ENCODE results near the gene NANOS3. TPM values are rescaled to one million over a fixed set of nuclear protein-coding genes. Genes with fewer than 3 reads are reported as not detected.
"Not testable (repeated sequence)": the region's sequence is repeated elsewhere in the genome, so short reads cannot be mapped to it uniquely, and the experiment has no call there.

The NANOS3 gene
- total RNA-seq, 1 experiment from 2014 or later = 1.1 TPM

GRCh38 chr19:13849991-13850909, 26.7 kb upstream of the NANOS3 start:
- H3K4me3 Mint-ChIP-seq = peak overlapping the region; percentile 60
- peak; percentile 8 for ATAC-seq
- H3K27ac Mint-ChIP-seq = peak overlapping the region; percentile 91
- H3K9me3 Mint-ChIP-seq = no peaks in the 10 kb centered on the region
- no peaks in the 10 kb centered on the region for H3K36me3 Mint-ChIP-seq
- peak; percentile 79 for DNase-seq (ENCODE audit: low spot score)
- TF ChIP-seq IRF1 (CRISPR knock-in tag; IDR thresholded peaks at IDR 0.05) (no peak), E2F5 (CRISPR knock-in tag; IDR thresholded peaks at IDR 0.05) (peak; percentile 45; the same call in 1 of the 2 replicates), USF2 (CRISPR knock-in tag; IDR thresholded peaks at IDR 0.05) (no peak), SP1 (CRISPR knock-in tag; conservative IDR thresholded peaks at IDR 0.05) (0 out of 2 replicates have a peak, but pooled peaks have one; percentile 18)
- peaks cover 27% of the 10 kb centered on the region for H3K4me1 Mint-ChIP-seq
- CTCF ChIA-PET = interaction anchor here (1.1 to 5.1 kb wide), 3 partner anchors 12 to 45 kb away, joined by 3 to 41 read pairs (median 6); no protein-coding TSS in a partner anchor
- no peaks in the 10 kb centered on the region; the same call in 1 of the 2 replicates for H3K27me3 Mint-ChIP-seq (ENCODE audit: low read depth)
- POLR2A ChIA-PET = interaction anchor here (0.7 to 0.9 kb wide), 2 partner anchors 25 to 33 kb away, joined by 3 to 4 read pairs; no protein-coding TSS in a partner anchor

- ChIA-PET CTCF (interaction anchor here (0.8 to 5.1 kb wide), 3 partner anchors 11 to 66 kb away, joined by 3 to 41 read pairs (median 4); partner anchors contain the start of gene ZSWIM4), POLR2A (no interaction called here)
- peak overlapping the region; percentile 60 for H3K4me3 Mint-ChIP-seq
- peaks cover 23% of the 10 kb centered on the region for H3K4me1 Mint-ChIP-seq
- ATAC-seq = no peak
- H3K9me3 Mint-ChIP-seq = no peaks in the 10 kb centered on the region
- no peaks in the 10 kb centered on the region for H3K36me3 Mint-ChIP-seq
- H3K27me3 Mint-ChIP-seq (ENCODE audit: low read depth) = no peaks in the 10 kb centered on the region; the same call in 1 of the 2 replicates
- TF ChIP-seq SMAD4 (CRISPR knock-in tag; IDR thresholded peaks at IDR 0.05) (no peak), GABPB1 (CRISPR knock-in tag; IDR thresholded peaks at IDR 0.05) (peak; percentile 74; the same call in 1 of the 2 replicates), ZBTB43 (CRISPR knock-in tag; IDR thresholded peaks at IDR 0.05) (no peak), MLX (CRISPR knock-in tag; IDR thresholded peaks at IDR 0.05) (no peak), CREB1 (CRISPR knock-in tag; IDR thresholded peaks at IDR 0.05) (no peak), JUN (CRISPR knock-in tag; IDR thresholded peaks at IDR 0.05) (0 out of 2 replicates have a peak, but pooled peaks have one; percentile 22)
- DNase-seq (ENCODE audit: low spot score) = no peak
- H3K27ac Mint-ChIP-seq = peak overlapping the region; percentile 91
Measured at GRCh38 chr19:13850910-13851733, 25.8 kb upstream of the NANOS3 start.

- ChIA-PET CTCF (interaction anchor here (0.6 to 5.1 kb wide), 4 partner anchors 11 to 67 kb away, joined by 3 to 41 read pairs (median 4); partner anchors contain the start of gene ZSWIM4), POLR2A (interaction anchor here (0.7 kb wide), 1 partner anchor 104 kb away, joined by 4 read pairs; a partner anchor contains a TSS)
- Mint-ChIP-seq H3K4me1 (peaks cover 17% of the 10 kb centered on the region), H3K27ac (peak overlapping the region; percentile 80)
- H3K4me3 Mint-ChIP-seq; DNase-seq (ENCODE audit: low spot score); H3K27me3 Mint-ChIP-seq (ENCODE audit: low read depth); H3K36me3 Mint-ChIP-seq; H3K9me3 Mint-ChIP-seq; ATAC-seq: not testable (repeated sequence)
- peak; percentile 56; the same call in 1 of the 2 replicates for TF ChIP-seq HMGA2 (CRISPR knock-in tag; IDR thresholded peaks at IDR 0.05)
Measured at GRCh38 chr19:13851734-13852114, 25.2 kb upstream of the NANOS3 start.

GRCh38 chr19:13852171-13852707, 24.7 kb upstream of the NANOS3 start:
- not testable (repeated sequence) for H3K9me3 Mint-ChIP-seq; H3K27me3 Mint-ChIP-seq (ENCODE audit: low read depth); H3K36me3 Mint-ChIP-seq; H3K4me3 Mint-ChIP-seq; H3K27ac Mint-ChIP-seq; DNase-seq (ENCODE audit: low spot score); ATAC-seq
- POLR2A ChIA-PET = interaction anchor here (0.7 kb wide), 1 partner anchor 105 kb away, joined by 4 read pairs; a partner anchor contains a TSS
- CTCF ChIA-PET = interaction anchor here (0.6 to 5.1 kb wide), 5 partner anchors 10 to 205 kb away, joined by 3 to 41 read pairs (median 4); partner anchors contain the start of gene ZSWIM4
- peaks cover 15% of the 10 kb centered on the region for H3K4me1 Mint-ChIP-seq

Measured in WTC11 (cell line).